Measurements from ENCODE around the gene DEPDC1B.

DNA sequence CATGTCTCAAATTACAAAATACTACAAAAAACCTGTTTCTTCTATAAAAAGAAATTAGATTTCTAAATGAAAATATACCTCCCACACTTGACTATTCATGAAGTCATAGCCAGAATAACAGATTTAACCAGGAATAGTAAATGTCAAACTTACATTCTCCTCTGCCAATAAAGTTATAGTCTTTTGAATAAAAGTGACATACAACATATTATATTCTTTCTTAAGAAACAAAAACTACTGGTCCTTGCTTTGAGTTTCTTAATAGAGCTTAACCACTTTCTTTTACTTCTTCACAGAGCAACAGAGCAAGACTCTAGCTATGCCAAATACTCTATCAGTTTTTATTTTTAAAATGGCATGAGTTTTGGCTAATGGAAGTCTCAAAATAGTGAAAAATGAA is 61.7 kb downstream of the DEPDC1B start:
- no peak for TF ChIP-seq POLR2A (IDR thresholded peaks at IDR 0.05)
- no peak for TF ChIP-seq CTCF (IDR thresholded peaks at IDR 0.05)
